Hypothalamus (tissue), 51 donors: Measurements from ENCODE around the gene LAPTM4A.
A peak's percentile ranks its signal among the peaks of the same experiment; 100 is the strongest.
"Not testable (repeated sequence)": the region's sequence is repeated elsewhere in the genome, so short reads cannot be mapped to it uniquely, and the experiment has no call there.

ENCODE experiments used
- DNase-seq, 51 donors: peaks; one replicate each; lab custom pipeline; 2025; lab: John Stamatoyannopoulos, UW

The LAPTM4A gene

GRCh38 chr2:20052861-20053281 lies 1.4 kb upstream of the LAPTM4A start:
- DNase-seq = peak in 1 of 51 donors; percentile 37

DNA sequence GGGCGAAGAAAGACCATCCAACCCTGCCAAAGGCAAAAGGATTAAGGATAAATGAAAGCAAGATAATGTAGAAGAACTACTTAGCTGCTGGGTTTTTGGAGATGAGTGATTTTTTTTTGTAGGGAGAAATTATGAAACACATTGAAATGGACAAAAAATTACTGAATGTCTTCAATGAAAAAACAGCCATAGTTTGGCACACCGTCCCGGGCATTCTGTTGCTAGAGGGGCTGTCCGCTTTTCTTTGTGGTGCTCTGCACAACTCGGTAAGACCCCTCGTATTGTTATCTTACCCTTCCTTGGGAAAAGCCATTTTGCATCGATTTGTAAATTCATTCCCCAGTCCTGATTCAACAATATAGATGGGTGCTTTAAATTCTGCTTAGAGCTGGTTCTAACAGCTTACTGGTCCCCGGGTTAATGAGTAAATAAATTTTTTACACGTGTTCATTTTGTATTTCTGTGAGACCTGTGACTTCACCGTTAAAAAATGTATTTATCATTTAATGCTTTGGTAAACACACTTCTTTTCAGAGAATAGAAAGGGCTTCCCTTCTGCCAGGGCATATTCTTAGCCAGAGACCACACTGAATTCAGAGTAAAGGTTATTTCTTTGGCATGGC lies 912 bp upstream of the LAPTM4A start:
- DNase-seq = peak in 1 of 51 donors; percentile 57

DNA sequence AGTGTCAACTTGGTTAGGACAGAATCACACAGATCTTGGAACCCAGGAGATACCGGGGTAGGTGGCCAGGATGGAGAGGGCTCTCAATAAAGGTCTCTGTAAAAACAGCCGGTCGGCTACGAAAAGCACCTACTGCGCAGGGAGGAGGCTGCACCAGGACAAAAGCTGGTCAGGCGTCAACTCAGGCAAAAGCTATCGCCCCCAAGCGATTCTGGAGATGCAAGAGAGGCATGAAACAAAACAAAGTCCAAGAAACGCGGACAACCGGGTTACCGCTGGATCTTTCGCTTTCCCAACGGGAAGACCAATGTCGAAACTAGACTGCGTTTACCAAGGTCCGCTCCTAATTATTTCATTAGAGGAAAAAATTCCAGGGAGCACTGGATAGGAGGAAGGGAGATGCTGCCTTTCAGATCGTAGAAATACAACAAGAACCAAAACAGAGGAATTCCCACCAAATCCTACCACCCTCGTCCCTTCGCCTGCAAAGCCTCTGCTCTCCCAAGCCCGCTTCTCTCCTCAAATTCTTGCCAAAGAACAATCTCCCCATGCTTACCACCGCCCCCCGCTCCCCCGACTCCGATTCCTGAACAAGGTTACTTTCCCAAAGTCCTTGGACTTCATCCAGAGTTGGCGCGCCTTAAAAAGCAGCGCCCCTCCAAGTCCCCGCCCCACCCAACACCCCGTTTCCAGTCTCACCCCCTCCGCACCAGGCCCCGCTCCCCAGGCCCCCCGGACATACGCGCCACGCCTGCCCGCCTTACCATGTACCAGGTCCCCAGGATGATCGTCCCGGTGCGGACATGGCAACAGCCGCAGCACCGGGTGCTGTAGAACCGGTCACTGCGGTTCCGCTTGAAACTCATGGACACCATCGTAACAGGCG lies 539 bp downstream of the LAPTM4A start:
- DNase-seq = peak in 41 of 51 donors; percentile 6 to 73 (median 38)

DNA sequence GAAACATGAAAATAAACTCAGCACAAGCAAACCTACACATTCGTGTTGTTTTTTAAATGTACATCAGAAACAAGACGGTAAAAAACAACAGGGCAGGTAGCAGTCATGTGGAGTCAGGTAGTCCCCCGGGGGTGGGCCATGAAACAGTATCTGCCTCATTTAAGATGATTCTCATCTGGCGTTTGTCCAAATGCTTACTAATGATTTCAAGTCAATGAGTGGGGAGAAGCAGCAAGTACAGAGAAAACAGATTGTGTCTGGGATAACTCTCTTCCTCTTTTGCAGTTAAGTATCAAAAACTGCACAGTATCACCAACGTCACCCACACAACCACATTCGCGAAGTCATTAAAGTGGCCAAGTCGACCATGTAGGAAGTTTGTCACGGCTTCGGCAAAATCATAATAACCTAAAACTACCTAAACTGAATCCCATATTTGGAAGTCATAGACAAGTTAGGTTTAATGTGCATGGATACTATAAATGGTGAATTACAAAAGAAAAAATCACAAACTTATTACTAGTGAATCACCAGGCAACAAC lies 1.3 kb downstream of the LAPTM4A start:
- peak in 2 of 51 donors; percentile 13 to 52 for DNase-seq

GRCh38 chr2:20049637-20050036 lies 1.8 kb downstream of the LAPTM4A start:
- DNase-seq = peak in 1 of 51 donors; percentile 40

- no peak for DNase-seq
Measured at GRCh38 chr2:20048488-20049448, 2.7 kb downstream of the LAPTM4A start.

GRCh38 chr2:20045712-20046292 lies 5.6 kb downstream of the LAPTM4A start:
- DNase-seq = not testable (repeated sequence)

- no peak for DNase-seq
Measured at GRCh38 chr2:20044778-20045177, 6.7 kb downstream of the LAPTM4A start.

DNA sequence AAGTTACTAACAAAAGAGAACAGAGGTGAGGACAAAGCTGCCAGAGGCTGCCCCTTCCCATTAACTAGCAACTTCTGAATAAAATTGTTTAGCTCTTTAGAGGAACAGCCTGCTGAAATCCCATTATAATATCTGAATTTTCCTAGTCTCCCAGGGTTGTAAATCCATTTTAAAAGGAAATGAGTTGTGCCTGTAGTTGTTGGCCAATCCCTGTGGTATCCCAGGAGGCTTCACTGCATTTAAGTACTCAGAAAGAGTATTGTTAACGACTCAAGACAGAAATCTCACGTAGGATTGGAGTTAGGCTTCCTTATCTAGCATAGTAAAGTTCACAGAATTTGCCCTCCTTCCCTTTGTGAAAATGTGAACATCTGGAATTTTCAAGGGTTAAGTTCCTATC lies 8.9 kb downstream of the LAPTM4A start:
- DNase-seq = no peak

GRCh38 chr2:20040489-20041172 lies 10.8 kb downstream of the LAPTM4A start:
- no peak for DNase-seq

GRCh38 chr2:20037660-20038059 lies 13.8 kb downstream of the LAPTM4A start:
- DNase-seq = no peak

GRCh38 chr2:20035955-20036666 lies 15.3 kb downstream of the LAPTM4A start:
- DNase-seq = no peak

DNA sequence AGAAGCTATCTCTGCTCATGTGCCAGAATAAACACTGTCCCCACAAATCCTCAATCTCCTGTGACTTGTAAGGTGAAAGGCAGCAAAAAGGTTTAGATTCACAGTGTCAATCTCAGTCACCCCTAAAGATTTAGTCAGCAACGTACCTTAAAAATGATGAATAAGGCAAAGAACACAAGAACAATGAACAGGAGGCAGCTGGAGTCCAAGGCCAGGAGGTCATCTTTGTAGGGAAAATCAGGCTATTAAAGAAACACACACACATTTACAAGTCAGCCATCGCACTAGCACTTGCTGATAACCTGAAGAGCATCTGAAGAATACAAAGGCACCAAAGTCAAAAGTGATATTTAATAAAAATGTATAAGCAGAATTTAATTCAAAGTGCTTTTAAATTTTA lies 16.6 kb downstream of the LAPTM4A start:
- DNase-seq = no peak

DNA sequence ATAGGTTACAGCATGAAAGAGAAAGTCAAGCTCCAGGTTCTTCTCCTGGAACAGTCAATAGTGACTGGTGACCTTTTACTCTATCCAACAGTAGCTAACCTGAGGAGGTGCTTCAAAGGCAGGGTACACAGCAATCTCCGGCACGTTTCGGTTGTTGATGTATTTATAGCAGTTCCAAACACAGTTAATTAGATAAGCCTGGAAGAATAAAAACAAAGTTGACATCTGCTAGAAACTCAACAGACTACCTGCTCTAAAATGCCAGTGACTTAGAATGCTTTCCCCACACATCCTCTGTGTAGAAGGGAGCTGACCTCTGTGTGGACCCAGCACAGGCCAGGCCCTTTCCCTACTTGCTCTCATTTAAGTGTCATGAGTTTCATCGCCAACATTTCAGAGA lies 17.2 kb downstream of the LAPTM4A start:
- no peak for DNase-seq

- DNase-seq = no peak
Measured at GRCh38 chr2:20033322-20033721, 18.1 kb downstream of the LAPTM4A start.

DNA sequence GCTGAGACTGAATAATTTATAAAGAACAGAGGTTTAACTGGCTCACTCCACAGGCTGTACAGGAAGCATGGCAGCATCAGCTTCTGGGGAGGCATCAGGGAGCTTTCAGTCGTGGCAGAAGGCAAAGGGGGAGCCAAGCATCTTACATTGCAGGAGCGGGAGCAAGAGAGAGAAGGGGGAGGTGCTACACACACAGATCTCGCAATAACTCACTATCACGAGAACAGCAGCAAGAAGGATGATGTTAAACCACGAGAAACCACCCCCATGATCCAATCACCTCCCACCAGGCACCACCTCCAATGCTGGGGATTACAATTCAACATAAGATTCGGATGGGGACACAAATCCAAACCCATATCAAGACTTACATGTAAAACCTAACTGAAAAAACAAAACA lies 21.2 kb downstream of the LAPTM4A start:
- no peak for DNase-seq

DNA sequence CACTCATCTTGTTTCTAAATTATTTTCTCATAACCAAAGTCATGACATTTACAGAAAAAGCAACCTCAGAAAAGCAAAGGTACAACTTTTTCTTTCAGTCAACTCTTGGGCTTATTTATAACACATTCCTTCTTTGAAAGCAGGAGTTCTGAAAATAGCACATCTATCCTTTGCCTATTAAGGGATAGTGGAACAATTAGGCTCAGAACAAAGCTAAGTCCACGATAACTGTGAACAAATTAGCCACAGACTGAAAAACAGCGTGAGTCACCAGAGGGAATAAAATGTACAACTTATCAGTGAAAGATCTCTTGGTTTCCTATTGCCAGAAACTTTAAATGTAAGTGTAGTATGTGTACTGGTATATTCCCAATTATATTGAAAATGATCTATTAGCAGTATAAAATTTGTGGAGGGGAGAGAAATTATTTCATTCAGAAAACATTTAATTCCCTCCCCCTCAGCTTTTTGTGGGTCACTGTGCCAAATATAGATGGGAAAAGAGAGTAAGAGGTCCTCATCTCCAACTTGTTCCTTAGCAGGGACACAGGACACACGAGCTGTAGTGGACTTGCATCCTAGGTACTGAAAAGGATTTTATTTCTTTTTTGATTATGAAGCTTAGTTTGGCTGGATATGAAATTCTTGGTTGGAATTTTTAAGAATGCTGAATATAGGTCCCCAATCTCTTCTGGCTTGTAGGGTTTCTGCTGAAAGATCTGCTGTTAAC lies 23.6 kb downstream of the LAPTM4A start:
- DNase-seq = no peak

DNA sequence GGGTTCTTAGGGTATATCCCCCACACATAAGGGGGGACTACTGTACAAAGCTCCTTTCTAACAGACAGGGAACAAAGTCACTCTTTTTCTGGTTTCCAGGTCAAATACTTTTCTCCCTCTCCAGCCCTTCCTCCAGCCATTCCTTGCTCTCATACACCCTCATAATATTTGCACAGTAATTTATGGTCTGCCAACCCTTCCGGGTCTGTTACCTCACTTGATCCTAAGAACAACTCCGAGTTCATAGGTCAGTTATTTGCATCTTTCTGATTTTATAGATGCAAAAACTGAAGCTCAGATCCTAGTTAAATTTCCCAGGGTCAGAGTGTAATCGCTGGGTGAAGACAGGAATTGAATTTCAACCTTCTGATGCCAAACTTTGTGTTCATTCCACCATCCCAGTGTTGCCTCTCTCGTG lies 24.2 kb downstream of the LAPTM4A start:
- DNase-seq = no peak
